ENCODE data around the gene AKT3.

DNA sequence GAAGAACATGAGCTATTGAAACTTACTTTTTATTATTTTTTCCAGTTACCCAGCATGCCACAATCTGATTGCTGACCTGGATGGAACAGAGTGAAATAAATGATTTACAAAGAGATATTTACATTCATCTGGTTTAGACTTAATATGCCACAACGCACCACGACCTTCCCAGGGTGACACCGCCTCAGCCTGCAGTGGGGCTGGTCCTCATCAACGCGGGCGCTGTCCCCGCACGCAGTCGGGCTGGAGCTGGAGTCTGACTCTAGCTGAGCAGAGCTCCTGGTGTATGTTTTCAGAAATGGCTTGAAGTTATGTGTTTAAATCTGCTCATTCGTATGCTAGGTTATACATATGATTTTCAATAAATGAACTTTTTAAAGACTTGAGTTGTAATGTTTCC lies 350.3 kb downstream of the AKT3 start:
- TF ChIP-seq, protein P1, sequence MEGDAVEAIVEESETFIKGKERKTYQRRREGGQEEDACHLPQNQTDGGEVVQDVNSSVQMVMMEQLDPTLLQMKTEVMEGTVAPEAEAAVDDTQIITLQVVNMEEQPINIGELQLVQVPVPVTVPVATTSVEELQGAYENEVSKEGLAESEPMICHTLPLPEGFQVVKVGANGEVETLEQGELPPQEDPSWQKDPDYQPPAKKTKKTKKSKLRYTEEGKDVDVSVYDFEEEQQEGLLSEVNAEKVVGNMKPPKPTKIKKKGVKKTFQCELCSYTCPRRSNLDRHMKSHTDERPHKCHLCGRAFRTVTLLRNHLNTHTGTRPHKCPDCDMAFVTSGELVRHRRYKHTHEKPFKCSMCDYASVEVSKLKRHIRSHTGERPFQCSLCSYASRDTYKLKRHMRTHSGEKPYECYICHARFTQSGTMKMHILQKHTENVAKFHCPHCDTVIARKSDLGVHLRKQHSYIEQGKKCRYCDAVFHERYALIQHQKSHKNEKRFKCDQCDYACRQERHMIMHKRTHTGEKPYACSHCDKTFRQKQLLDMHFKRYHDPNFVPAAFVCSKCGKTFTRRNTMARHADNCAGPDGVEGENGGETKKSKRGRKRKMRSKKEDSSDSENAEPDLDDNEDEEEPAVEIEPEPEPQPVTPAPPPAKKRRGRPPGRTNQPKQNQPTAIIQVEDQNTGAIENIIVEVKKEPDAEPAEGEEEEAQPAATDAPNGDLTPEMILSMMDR (IDR thresholded peaks at IDR 0.05), result no peak
- no peak for TF ChIP-seq POLR2A (IDR thresholded peaks at IDR 0.05)

All from heart left ventricle (tissue), 13 donors.